NCI-H2196 treated with DMSO at 0.1 percent for 48 hours (cell line): ENCODE results near the gene CALML4.
"Not testable (repeated sequence)": the region's sequence is repeated elsewhere in the genome, so short reads cannot be mapped to it uniquely, and the experiment has no call there.

Source experiments
- DNase-seq: peaks from one replicate; lab custom pipeline; 2025; ENCODE audit not compliant: unreplicated experiment; lab: John Stamatoyannopoulos, UW

Gene CALML4

DNA sequence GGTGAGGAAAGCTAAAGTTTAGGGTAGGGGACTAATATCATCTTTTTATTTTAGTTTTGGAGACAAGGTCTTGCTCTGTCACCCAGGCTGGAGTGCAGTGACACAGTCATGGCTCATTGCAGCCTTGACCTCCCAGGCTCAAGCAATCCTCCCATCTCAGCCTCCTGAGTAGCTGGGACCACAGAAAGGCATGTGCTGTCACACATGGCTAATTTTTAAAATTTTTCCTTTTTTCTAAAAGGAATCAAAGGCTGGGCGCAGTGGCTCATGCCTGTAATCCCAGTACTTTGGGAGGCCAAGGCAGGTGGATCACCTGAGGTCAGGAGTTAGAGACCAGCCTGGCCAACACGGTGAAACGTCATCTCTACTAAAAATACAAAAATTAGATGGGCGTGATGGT lies 20.3 kb upstream of the CALML4 start:
- not testable (repeated sequence) for DNase-seq

- no peak for DNase-seq
Measured at GRCh38 chr15:68224546-68225250, 19.6 kb upstream of the CALML4 start.

- no peak for DNase-seq
Measured at GRCh38 chr15:68224108-68224507, 19.0 kb upstream of the CALML4 start.

DNA sequence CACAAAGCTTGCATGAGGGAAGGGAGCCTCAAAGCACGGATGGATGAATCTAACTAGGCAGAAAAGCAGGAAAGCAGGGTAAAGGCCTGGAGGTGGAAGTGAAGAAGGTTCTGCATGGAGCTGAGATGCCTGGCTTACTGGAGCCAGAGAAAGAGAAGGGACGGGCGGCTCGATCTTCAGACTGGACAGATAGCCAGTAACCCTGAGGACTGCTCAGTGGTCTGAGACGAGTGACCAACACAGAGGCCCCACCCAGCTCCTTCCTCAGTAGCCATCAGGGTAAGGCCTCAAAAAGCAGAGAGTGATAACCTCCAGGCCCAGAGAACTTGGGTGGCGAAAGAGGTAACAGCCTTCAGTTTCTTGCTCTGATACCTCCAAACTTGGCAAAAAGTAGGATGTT lies 18.0 kb upstream of the CALML4 start:
- no peak for DNase-seq

DNA sequence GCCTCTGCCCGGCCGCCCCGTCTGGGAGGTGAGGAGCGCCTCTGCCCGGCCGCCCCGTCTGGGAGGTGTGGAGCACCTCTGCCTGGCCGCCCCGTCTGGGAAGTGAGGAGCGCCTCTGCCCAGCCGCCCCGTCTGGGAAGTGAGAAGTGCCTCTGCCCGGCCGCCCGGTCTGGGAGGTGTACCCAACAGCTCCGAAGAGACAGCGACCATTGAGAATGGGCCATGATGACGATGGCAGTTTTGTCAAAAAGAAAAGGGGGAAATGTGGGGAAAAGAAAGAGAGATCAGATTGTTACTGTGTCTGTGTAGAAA lies 17.3 kb upstream of the CALML4 start:
- DNase-seq, result not testable (repeated sequence)

GRCh38 chr15:68221530-68222431 lies 16.6 kb upstream of the CALML4 start:
- not testable (repeated sequence) for DNase-seq

GRCh38 chr15:68220967-68221366 lies 15.8 kb upstream of the CALML4 start:
- DNase-seq, result no peak

DNA sequence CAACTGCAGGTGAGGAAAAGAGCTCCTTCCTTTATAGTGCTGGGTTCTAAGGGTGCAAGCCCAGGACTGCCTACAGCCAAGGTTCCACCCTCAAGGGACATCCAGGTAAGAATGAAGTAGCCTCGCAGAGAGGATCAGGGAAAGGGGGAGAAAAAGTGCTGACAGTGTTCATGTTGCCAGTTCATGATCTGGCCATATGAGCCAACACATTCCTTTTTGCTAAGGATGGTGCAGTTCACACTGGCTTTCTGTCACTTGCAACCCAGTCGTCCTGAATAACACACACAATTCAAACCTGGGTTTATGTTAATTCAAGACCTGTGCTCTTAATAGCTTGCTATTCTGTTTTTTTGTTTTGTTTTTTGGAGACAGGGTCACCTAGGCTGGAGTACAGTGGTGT lies 15.4 kb upstream of the CALML4 start:
- DNase-seq, result no peak

GRCh38 chr15:68218847-68219798 lies 14.0 kb upstream of the CALML4 start:
- no peak for DNase-seq

DNA sequence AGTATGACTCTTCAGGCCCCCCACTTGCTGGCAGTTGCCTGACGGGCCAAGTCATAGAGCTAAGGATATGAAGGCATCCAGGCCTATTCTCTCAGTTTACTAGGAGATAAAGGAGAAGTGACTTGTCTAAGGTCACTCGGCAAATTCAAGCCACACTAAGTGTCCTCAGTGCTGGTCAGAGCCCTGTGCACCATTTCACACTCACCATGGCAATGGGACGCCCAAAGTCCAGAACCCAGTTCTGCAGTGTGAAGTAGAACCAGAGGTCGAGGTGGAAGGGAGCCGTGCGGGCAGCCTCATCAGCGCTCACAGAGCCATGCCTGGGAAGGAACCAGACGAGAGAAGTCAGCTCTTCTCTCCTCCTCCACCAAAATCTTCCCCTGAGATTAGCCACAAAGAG lies 13.2 kb upstream of the CALML4 start:
- DNase-seq, result no peak

- DNase-seq, result no peak
Measured at GRCh38 chr15:68217341-68217740, 12.2 kb upstream of the CALML4 start.

GRCh38 chr15:68214838-68215254 lies 9.7 kb upstream of the CALML4 start:
- no peak for DNase-seq

- no peak for DNase-seq
Measured at GRCh38 chr15:68213991-68214837, 9.1 kb upstream of the CALML4 start.

- not testable (repeated sequence) for DNase-seq
Measured at GRCh38 chr15:68213491-68213845, 8.3 kb upstream of the CALML4 start.

DNA sequence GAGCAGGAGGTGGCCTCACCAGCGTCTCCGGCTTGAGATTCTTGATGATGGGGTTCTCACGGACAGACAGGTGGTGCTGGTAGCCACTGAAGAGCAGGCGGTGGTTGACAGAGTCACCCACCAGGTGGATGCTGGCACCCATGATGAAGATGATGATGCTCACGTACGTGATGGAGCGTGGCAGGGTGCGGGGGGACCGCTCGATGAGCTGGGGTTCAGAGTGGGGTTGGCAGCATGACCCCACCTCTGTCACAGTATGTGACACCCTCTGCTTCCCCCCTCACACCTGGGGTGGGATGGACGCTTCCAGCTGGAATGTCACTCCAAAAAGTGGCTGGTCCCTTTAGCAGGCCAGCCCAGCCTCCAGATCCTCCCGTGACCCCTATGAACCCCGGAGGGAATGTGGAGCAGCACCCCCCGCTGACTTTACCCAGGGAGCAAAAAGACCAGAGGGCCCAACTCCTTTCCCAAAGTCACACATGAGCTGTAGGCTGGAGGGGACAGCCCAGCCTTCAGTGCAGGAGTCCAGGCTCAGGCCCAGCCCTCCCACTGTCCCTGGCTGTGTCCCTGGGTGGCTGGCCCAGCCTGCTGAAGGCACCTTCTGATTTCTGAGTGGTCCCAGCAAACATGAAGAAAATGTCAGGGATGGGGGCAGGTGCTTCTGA lies 6.7 kb upstream of the CALML4 start:
- no peak for DNase-seq

DNA sequence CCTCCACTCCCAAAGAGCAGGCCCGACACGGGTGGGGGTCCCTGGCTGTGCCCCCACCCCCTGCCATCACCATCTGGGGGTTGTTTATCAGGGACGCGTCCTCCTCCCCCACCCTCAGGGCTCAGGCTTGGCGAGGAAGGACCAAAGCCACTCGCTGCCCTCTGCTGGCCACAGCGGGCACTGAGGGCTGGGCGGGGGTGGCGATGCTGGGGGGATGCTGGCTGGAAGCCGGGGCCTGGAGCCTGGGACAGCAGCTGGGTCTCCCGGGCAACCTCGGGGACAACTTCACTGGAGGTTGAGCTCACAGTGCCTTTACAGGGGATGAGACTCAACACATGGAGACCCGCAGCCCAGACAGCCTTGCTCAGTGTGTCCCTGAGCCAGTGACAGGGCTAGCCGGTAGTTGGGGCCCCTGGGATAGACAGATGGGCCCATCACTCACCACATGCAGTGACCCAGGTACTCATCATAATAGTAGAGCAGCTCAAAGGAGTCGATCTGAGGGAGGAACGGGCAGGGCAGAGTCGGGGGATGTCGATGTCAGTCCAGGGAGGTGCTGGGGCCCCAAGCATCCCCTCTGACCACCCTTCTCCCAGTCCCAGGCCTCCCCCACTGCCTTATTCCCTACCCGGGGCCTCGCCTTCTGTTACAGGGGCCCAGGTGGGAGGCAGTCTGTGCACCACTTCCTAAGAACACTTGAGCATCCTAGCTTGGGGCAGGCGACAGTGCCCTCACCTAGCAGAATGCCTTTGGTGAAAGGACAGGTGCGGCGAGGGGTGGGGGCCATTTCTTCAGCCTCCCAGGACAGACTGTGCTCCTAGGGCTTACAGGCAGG lies 5.9 kb upstream of the CALML4 start:
- no peak for DNase-seq

- DNase-seq, result no peak
Measured at GRCh38 chr15:68210409-68210756, 5.3 kb upstream of the CALML4 start.

GRCh38 chr15:68209735-68210408 lies 4.7 kb upstream of the CALML4 start:
- no peak for DNase-seq

- DNase-seq, result no peak
Measured at GRCh38 chr15:68209272-68209671, 4.1 kb upstream of the CALML4 start.
